MM.1S (cell line): Measurements from ENCODE around the gene ALKBH6.

ENCODE experiments used
- DNase-seq: peaks from one replicate; pipeline ENCODE4 v3.0.0-alpha.2; 2015
- H2AFZ ChIP-seq: fragments of 300-600 bp; sonication (generic); 2 replicates; pipeline ENCODE4 v1.6.0; 2016; ENCODE audit warnings: antibody characterized with exemption, low read length
- H3F3A ChIP-seq: fragments of 300-600 bp; sonication (generic); 2 replicates; pipeline ENCODE4 v1.6.1; 2016; ENCODE audit warnings: mild to moderate bottlenecking, antibody characterized with exemption, low read length, moderate library complexity, mixed read lengths; ENCODE audit not compliant: insufficient read depth
- H3K27ac ChIP-seq: fragments of 300-600 bp; sonication (generic); 2 replicates; pipeline ENCODE4 v1.5.1; 2016; ENCODE audit warnings: mild to moderate bottlenecking, low read length
- H3K27me3 ChIP-seq: fragments of 300-600 bp; sonication (generic); replicated peaks from 2 replicates; pipeline ENCODE4 v1.6.0; 2016; ENCODE audit warnings: low read length; ENCODE audit not compliant: insufficient read depth
- H3K36me3 ChIP-seq: fragments of 300-600 bp; sonication (generic); replicated peaks from 2 replicates; pipeline ENCODE4 v1.6.1; 2016; ENCODE audit warnings: mild to moderate bottlenecking, low read length, mixed read lengths; ENCODE audit not compliant: insufficient read depth
- H3K4me1 ChIP-seq: fragments of 300-600 bp; sonication (generic); 2 replicates; pipeline ENCODE4 v1.6.1; 2016; ENCODE audit warnings: low read length, mixed read lengths
- H3K4me2 ChIP-seq: fragments of 300-600 bp; sonication (generic); 2 replicates; pipeline ENCODE4 v1.6.0; 2016; ENCODE audit warnings: low read depth, low read length
- H3K4me3 ChIP-seq: fragments of 300-600 bp; sonication (generic); 2 replicates; pipeline ENCODE4 v1.5.1; 2016; ENCODE audit warnings: low read length, mixed read lengths
- H3K79me2 ChIP-seq: fragments of 300-600 bp; sonication (generic); 2 replicates; pipeline ENCODE4 v1.6.1; 2016; ENCODE audit warnings: mixed run types, low read length, mixed read lengths
- H3K9ac ChIP-seq: fragments of 300-600 bp; sonication (generic); 2 replicates; pipeline ENCODE4 v1.6.1; 2016; ENCODE audit warnings: low read length, mixed read lengths
- H3K9me2 ChIP-seq: fragments of 300-600 bp; sonication (generic); replicated peaks from 2 replicates; pipeline ENCODE4 v1.6.1; 2016; ENCODE audit warnings: mild to moderate bottlenecking, low read length, mixed read lengths; ENCODE audit not compliant: insufficient read depth
- H3K9me3 ChIP-seq: fragments of 300-600 bp; sonication (generic); replicated peaks from 2 replicates; pipeline ENCODE4 v1.6.1; 2016; ENCODE audit warnings: mild to moderate bottlenecking, low read length, mixed read lengths; ENCODE audit not compliant: insufficient read depth
- H4K20me1 ChIP-seq: fragments of 300-600 bp; sonication (generic); 2 replicates; pipeline ENCODE4 v1.6.1; 2016; ENCODE audit warnings: mild to moderate bottlenecking, low read length, moderate library complexity, mixed read lengths; ENCODE audit not compliant: insufficient read depth
- CTCF ChIP-seq: fragments of 300-600 bp; sonication (generic); IDR thresholded peaks from 2 replicates; pipeline ENCODE4 v1.5.1; 2016; ENCODE audit warnings: antibody characterized with exemption, low read length, mixed read lengths
- EZH2 ChIP-seq: fragments of 300-600 bp; sonication (generic); optimal IDR thresholded peaks from 2 replicates; pipeline ENCODE3; 2017; ENCODE audit warnings: low read depth, mild to moderate bottlenecking, antibody characterized with exemption, low read length, mixed read lengths
- EZH2phosphoT487 ChIP-seq: fragments of 300-600 bp; sonication (generic); IDR thresholded peaks from 2 replicates; pipeline ENCODE4 v1.6.1; 2018; ENCODE audit warnings: antibody characterized with exemption, low read length

The ALKBH6 gene

GRCh38 chr19:36059180-36059910, 45.3 kb upstream of the ALKBH6 start:
- Histone ChIP-seq H3K4me1 (no peaks in the 10 kb centered on the region), H3K4me3 (no peak overlapping the region), H3K9ac (no peak overlapping the region), H3K27me3 (no peaks in the 10 kb centered on the region), H2AFZ (no peak overlapping the region), H3F3A (no peaks in the 10 kb centered on the region), H3K27ac (no peak overlapping the region), H4K20me1 (no peaks in the 10 kb centered on the region), H3K79me2 (peaks cover 70% of the 10 kb centered on the region), H3K36me3 (peaks cover 4% of the 10 kb centered on the region; the same call in 1 of the 2 replicates), H3K9me2 (no peaks in the 10 kb centered on the region), H3K9me3 (no peaks in the 10 kb centered on the region), H3K4me2 (no peak overlapping the region)
- DNase-seq: no peak
- no peak for TF ChIP-seq EZH2

- H3K27me3 ChIP-seq: no peaks in the 10 kb centered on the region
- no peaks in the 10 kb centered on the region for H4K20me1 ChIP-seq
- no peak overlapping the region for H3K9ac ChIP-seq
- peaks cover 66% of the 10 kb centered on the region for H3K79me2 ChIP-seq
- no peaks in the 10 kb centered on the region for H3K9me2 ChIP-seq
- H3K4me3 ChIP-seq: no peak overlapping the region
- H3K36me3 ChIP-seq: peaks cover 4% of the 10 kb centered on the region; the same call in 1 of the 2 replicates
- TF ChIP-seq CTCF (no peak), EZH2phosphoT487 (no peak), EZH2 (no peak)
- H3K4me1 ChIP-seq: no peaks in the 10 kb centered on the region
- H3K27ac ChIP-seq: no peak overlapping the region
- H2AFZ ChIP-seq: no peak overlapping the region
- peaks cover 5% of the 10 kb centered on the region for H3F3A ChIP-seq
- no peak overlapping the region for H3K4me2 ChIP-seq
- no peak for DNase-seq
- no peaks in the 10 kb centered on the region for H3K9me3 ChIP-seq
These were observed 44.6 kb upstream of the ALKBH6 start for GRCh38 chr19:36058481-36059179.

DNA sequence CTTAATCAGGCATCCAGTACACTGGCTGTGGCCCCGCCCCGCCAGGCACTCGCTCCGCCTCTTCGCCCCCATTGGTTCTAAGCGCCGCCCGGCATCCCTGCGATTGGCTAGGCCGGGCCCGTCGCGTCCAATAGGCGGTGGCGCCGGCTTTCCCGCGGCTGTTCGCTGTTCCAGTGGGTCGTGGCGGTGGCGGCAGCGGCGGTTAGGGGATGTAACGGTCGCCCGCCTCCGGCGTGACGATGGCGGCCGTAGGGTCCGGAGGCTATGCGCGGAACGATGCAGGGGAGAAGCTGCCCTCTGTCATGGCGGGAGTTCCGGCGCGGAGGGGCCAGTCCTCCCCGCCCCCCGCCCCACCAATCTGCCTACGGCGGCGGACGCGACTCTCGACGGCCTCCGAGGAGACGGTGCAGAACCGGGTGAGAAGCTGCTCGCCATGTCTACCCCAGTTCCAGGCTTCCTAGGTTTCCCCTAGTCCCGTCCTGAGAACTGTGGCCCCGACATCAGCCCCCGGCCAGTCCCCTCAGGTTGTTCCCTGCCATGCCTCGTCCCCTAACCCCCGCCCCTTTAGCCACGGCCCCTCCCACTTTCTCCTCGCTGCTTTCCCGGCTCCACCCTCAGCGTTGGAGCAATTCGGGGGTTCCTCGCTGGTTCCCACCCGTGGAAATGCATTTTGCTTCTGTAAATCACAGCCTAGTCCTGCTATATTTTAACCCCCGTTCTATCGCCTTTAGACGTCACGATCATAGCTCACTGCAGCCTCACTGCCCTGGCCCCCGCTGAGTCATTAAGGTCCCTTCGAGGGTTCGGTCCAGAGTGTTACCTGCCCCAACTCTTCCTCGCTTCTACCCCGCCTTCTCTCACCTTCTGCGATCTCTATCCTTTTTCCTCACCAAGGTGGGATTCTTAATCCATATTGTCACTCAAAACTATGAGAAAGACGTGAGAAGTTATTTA, 41.0 kb upstream of the ALKBH6 start, which contains the start of gene WDR62:
Gene WDR62 (plus strand): TSS at position 165 of the 954 bp plus-strand sequence. CDS start 75 bp downstream, at position 240.
- Histone ChIP-seq H3K36me3 (peaks cover 4% of the 10 kb centered on the region; the same call in 1 of the 2 replicates), H2AFZ (peak within 1 kb of the TSS; percentile 71), H3K4me1 (no peaks in the 10 kb centered on the region)

More for the DNA sequence above, 41.0 kb upstream of the ALKBH6 start, which contains the start of gene WDR62:
- no peaks in the 10 kb centered on the region for H3K9me3 ChIP-seq
- H3K9ac ChIP-seq: peak within 1 kb of the TSS; percentile 76
- no peaks in the 10 kb centered on the region for H4K20me1 ChIP-seq
- H3K79me2 ChIP-seq: peaks cover 51% of the 10 kb centered on the region
- peak within 1 kb of the TSS; percentile 87 for H3K4me3 ChIP-seq
- H3F3A ChIP-seq: peaks cover 9% of the 10 kb centered on the region
- no peaks in the 10 kb centered on the region for H3K9me2 ChIP-seq
- H3K27ac ChIP-seq: peak within 1 kb of the TSS; percentile 81
- TF ChIP-seq CTCF: no peak
- TF ChIP-seq EZH2: no peak
- TF ChIP-seq EZH2phosphoT487: no peak
- peak within 1 kb of the TSS; percentile 75 for H3K4me2 ChIP-seq
- H3K27me3 ChIP-seq: no peaks in the 10 kb centered on the region
- DNase-seq: peak; percentile 94
